ENCODE measurements around the gene WDFY3.

WDFY3 gene, protein sequence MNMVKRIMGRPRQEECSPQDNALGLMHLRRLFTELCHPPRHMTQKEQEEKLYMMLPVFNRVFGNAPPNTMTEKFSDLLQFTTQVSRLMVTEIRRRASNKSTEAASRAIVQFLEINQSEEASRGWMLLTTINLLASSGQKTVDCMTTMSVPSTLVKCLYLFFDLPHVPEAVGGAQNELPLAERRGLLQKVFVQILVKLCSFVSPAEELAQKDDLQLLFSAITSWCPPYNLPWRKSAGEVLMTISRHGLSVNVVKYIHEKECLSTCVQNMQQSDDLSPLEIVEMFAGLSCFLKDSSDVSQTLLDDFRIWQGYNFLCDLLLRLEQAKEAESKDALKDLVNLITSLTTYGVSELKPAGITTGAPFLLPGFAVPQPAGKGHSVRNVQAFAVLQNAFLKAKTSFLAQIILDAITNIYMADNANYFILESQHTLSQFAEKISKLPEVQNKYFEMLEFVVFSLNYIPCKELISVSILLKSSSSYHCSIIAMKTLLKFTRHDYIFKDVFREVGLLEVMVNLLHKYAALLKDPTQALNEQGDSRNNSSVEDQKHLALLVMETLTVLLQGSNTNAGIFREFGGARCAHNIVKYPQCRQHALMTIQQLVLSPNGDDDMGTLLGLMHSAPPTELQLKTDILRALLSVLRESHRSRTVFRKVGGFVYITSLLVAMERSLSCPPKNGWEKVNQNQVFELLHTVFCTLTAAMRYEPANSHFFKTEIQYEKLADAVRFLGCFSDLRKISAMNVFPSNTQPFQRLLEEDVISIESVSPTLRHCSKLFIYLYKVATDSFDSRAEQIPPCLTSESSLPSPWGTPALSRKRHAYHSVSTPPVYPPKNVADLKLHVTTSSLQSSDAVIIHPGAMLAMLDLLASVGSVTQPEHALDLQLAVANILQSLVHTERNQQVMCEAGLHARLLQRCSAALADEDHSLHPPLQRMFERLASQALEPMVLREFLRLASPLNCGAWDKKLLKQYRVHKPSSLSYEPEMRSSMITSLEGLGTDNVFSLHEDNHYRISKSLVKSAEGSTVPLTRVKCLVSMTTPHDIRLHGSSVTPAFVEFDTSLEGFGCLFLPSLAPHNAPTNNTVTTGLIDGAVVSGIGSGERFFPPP (N-terminal part only)
- 118 to 345 (median 237) reads per million in 17 experiments for total RNA-seq

DNA sequence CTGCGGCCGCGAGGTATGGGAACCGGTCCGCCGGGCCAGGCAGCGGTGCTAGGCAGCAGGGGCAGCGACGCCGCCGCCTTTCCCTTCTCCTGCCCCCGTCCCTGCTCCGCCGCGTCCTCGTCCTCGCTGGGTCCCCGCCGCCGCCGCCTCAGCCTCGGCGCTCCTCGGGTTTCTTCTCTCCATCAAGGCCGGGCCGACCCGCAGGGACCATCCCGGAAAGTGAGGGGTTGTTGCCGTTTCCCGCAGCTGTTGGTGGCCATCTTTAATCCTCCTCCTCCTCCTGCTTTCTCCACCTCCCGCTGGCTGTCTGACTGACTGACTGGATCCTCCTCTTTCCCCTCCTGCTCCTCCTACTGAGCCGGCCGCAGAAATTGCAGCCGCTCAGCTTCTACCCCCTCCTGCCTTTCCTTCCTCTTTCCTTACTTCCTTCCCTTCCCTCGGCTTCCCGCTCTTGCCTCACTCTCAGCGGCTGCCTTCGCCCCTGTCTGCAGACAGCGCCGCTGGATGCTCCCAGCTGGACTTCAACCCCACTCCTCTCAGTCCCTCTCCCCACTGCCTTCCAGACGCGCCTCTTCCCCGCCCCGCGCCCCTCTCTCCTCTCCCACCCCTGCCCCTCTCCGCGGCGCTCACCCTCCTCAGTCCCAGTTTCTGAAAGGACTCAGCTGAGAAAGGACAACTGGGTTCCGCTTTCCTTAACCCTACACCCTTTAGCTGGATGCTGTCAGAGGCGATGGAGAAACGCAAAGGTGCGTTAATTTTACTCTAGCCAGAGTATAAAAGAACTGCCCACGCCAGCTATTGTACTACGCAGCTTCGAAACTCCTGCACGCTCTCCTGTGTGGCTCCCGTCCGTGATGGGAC is at the start of gene WDFY3:
WDFY3 (minus strand) TSS at position 309 of the 861 bp plus-strand sequence. CDS start 106,099 bp downstream, outside the sequence.
- peak; percentile 89 to 97 (median 95) for DNase-seq

DNA sequence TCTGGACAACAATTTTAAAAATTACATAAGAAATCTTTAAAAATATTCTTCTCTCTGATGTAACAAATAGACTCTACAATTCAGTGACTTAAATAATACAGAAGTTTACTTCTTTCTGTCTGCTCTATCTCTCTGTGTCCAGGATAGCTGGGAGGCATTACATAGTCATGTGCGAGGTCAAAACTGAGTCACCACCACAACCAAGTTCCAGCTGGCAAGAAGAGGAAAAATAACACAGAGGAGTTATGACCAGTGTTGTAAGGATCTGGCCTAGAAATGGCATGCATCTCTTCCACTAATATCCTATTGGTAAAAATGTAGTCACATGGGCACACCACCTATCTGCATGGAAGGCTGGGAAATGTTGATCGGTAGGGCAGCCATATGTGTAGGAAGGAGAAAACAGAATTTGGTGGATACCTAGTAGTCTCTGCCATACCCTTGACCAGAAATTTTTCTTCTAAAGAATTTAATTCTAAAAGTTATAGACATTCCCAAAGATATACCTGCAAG is 39.4 kb upstream of the WDFY3 start:
- DNase-seq: peak in 3 of 4 experiments; percentile 2 to 14 (median 12)

DNA sequence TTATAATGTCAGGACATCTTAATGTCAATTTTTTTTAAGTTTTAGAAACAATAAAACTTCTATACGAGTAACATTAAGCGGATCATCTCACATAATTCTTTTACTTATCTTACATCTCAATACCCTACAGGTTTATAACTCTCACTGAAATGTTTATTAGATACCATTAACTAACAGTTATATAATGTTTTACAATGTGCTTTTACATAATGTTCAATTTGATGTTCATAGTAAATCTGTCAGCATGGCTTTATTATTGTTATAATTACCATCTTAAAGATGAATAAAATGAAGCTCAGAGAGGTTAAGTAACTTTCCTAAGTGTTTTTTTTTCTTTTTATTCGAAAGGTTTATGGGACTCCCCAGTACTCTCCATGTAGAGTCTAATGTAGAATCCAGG is 33.9 kb upstream of the WDFY3 start:
- no peak for DNase-seq

DNA sequence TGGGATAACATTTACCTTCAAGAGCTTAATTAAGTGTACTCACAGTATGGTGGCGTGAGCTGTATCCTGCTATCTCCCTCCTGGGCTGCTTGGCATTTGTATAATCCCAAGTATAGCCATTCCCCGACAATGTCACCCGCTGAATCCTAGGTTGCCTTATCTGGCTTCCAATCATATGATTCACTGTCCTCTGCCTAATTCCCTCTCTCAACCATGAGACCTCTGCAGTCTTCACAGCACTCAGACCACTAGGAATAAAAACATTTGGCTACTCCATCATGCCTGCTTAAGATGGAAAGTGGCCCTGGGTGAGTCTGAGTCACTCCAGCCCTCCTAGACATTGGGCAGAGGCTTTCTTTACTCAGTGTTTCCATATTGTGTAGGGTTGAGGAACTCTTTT is 28.9 kb upstream of the WDFY3 start:
- no peak for DNase-seq

DNA sequence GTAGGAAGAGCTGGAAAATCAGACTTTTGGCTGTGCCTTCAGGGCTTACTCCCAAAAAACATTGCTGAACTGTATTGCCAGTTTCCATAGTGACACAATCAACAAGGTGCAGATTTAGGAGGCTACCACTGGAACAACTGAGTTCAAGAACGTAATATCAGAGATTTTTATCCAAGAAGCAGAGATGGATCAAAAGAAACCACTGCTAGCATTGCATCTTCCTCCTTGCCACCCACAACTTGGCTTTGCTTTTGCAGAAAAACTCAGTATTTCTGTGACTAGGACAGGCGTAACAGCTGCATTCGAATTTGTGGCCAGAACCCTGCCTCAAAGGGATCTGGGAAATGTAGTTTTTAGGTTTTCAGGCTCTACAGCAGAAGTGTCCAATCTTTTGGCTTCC is 27.8 kb upstream of the WDFY3 start:
- no peak for DNase-seq

DNA sequence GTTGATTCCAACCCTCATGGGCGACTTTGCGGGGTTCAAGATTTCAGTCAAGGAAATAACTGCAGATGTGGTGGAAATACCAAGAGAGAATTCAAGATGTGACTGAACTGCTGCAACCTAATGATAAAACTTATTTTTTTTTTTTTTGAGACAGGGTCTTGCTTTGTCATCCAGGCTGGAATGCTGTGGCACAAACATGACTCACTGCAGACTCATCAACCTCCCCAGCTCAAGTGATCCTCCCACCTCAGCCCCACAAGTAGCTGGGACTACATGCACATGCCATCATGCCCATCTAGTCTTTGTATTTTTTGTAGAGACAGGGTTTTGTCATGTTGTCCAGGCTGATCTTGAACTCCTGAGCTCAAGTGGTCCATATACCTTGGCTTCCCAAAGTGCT is 19.5 kb upstream of the WDFY3 start:
- peak in 1 of 4 experiments; percentile 8 for DNase-seq

DNA sequence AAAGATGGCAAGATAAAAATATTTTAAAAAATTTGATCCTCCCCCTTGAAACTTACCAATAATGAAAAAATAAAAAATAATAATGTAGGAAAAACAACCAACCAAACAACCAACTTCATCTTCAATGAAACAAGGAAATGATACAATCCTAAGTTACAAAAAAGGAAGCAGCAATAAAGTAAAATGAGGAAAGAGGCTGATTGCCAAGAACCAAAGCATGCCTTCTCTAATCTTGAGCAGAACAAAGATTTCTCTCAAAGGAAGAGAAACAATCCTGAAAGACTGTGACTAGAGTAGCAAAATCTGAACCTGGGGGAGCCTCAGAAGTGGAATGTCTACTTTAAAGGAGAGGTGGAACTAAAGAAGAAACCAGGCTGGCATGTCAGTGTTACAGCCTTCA is 10.9 kb upstream of the WDFY3 start:
- peak; percentile 17 to 79 (median 50) for DNase-seq

DNA sequence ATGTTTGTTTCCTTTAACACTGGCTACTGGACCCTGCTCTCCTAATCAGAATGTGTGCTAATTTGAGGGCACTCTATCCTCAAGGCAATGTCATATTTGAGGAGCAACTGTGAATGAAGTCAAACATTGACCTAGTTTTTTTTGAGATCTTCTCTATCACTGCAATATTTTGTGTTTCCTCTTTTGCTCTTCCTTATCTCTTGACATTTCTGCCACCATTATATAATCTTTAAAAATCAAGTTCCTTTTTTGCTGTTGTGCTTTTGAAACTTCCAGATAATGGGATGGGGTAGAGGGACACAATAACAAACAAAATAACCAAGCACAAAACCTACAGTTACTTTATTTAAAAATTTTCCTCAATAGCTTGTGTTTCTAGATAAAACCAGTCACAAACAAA is 7.4 kb upstream of the WDFY3 start:
- peak in 2 of 4 experiments; percentile 46 to 54 for DNase-seq

DNA sequence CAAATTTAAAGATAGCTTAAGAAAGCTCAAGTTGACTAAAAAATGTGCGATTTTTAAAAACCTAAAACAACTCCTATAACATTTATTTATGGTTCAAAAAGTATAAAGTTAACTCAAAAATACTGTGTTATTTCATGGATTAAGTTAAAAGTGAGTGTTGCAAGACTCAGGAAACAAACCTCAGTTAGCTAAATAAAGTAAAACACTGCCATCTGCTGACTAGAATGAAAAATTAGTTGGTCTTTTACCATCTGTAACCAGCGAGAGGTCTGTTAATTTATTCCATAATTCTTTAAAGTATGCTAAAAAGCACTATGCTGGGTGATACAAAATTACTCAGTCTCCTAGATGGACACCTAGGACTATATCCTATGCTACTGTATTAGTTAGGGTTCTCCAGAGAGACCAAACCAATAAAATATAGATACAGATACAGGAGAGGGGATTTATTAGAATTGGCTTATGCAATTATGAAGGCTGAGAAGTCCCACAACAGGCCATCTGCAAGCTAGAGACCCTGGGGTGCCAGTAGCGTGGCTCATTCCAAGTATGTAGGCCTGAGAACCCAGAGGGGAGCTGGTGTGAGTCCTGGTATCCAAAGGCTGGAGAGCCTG is 4.9 kb upstream of the WDFY3 start:
- peak; percentile 7 to 87 (median 58) for DNase-seq

DNA sequence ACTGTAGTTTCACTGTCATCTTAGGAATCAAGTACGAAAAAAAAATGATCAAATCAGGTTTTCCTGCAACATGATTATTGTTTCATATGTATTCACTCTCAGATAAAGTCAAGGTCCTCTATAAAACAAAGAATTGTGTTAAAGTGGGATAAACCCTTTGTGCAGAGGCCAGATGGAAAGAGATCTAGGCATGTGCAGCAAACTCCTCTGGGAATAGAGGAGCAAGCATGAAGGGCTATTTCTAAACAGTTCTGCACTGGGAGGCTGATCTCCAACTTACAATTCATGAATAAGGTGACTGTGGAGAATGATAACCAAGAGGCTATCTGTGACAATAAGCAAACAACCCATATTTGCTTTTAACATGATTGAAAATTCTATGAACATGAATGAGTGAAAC is 2.4 kb upstream of the WDFY3 start:
- DNase-seq: no peak

DNA sequence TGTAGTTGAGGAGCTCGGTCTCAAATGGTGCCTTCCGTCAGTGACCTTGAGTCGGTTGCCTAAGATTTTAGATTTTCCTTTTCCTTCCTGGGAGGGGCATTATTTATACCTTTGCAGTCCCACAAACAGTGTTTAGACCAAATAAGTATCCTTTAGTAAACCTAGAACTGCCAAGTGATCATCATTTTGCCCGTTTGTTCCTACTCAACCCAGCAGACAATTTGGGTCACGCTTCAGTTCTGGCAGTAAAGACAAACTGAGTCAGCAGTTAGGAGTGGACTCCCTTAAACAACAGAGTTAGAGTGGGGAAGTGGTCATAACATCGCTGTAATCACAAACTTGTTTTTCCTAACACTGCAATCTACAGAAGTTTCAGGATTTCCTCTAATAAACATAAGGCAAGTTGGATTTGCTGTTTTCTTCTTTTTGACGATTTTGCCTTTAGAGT is 777 bp upstream of the WDFY3 start:
- peak; percentile 53 to 82 (median 72) for DNase-seq

DNA sequence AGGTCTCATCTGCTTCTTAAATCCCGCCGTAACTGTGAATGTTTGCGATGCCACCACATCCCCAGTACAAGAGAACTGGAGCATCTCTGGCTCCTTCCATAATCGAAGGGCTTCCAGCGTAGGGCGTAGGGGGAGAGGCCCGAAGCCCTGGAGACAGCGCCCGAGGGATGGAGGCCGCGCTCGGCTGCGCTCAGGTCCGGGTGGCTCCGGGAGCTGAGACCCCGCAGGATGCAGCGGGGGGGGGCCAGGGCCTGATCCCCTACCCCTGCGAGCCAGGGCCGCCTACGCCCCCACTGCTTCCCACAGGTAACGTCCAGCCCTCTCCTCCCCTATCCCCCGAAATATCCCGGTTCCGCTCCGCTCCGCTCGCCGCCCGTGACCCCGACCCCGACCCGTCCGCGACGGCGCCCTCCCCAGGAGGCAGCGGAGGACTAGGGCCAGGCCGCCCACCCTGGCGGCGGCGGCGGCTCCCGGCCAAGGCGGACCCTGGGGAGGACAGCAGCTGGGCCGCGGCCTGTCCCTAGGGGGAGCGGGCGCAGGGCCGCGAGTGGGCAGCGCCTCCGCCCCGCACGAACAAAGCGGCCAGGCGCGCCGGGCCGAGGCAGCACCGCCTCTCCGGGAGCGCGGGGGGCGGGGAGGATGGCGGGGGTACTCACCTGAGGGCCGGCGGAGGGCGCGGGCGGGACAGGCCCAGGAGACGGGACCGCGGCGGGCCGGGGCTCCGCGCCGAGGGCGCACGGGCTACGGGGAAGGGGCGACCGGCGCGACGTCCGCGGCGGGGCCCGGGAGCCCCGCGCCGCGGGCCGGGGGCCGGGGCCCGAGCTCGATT is 723 bp downstream of the WDFY3 start:
- peak; percentile 40 to 79 (median 64) for DNase-seq

DNA sequence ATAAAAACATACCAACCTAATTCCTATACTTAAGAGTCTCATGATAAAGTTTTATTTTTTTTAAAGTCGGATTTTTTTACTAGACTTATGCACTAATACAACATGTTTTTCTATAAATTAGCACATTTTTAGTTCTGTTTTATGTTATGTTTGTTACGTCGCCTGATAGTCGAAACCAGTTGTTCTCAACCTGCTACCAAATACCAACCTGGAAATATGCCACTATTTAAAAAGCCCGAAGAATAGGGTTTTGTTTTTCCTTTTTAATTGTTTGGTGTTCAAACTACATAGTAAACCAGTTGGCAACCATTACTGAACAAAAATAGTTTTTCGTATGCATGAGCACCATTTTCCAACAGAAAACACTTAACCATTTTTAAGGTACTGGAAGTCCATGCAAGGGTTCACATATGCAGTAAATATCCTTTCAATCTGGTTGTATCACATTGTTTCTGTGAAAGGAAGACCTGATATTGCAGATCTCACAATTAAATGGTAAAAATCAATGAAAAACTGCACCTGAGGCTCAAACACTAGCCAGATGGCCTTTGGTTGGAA is 1.4 kb downstream of the WDFY3 start:
- no peak for DNase-seq

DNA sequence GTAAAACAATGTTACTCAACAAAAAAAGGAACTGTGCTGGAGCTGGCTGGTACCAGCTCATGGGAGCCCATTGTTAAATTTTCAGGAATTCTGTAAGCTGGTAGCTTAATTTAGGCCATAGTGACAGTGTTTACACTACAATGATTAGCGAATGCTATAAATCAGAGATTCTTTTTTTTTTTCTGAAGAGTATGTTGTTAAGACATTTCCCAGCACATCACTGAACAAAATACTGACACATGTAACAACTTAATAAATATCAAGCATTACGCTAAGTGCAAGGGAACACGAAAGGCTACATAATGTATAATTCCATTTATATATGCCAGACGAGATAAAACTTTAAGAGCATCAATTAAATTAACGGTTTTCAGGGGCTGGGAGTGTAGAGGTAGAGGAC is 4.4 kb downstream of the WDFY3 start:
- peak in 1 of 4 experiments; percentile 23 for DNase-seq

DNA sequence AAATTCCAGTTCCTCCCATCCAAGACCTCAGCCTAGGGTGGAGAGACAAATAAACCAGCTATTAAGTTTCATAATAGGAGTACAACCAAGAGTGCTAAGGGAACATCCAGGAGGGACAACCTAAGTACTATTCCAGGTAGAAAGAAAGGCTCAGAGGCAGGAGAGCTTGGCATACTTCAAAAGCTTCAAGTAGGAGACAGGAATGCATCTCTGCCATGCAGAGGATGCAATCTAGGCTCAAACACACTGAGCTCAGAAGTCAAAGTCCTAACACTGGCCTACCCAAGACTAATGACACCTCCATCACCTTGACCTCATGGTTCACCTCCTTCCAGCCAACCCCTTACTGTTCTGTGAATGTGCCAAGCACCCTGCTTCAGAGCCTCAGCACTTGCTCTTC is 8.1 kb downstream of the WDFY3 start:
- DNase-seq: no peak

DNA sequence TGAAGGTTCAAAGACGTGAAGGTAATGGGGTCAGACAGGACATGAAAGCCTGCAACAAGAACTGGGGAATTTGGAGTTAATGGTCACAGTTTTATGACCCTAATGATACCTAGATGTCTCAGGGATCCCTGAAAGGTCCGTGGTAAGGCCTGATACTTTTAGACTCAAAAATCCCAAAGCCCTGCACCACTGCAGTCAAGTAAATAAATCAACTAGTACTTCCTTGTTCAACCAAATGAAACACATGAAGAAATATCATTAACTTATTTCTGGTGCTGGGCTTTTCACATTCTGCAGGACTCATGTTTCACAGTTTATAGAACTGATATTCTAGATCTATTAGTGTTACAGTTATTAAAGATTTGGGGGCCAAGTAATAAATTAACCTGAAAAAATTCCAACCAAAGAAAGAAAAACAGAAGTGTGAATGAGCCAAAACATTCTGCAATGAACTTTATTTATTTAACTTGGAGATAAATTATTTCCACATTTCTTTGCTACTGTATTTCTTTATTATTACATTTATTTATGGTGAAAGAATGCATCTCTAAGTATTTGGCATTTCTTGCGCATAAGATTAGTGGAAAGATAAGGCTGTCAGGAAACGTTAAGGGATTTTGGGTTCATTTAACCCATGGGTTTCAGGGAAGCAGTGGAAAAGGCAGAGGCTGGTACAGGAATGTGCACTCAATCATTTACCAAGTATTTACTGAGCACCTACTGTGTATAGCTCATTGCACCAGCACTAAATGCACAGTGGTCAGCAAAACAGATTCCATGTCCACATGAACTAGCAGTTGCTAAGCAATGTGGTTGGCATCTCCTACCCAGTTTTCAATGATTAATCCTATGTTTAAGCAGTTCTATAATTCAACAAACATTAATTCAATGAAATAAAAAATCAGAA is 8.7 kb downstream of the WDFY3 start:
- no peak for DNase-seq

DNA sequence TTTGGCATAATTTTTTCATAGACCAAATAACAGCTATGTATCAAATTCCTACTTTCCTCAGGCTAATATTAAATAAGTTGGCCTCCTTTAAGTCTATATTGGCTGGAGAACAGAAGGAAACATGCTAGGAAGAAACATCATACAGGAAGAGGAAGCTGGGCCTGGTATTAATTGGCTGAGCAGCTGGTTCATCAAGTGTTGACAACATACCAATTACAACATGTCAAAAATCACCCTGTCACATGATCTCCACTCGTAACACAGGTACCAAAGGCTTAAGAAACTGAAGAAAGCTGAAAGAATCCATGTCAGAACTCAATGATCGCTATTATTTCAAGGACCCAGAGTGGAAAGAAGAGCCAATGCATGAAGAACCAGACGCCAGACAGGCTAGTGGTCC is 10.5 kb downstream of the WDFY3 start:
- DNase-seq: peak in 2 of 4 experiments; percentile 29 to 35

DNA sequence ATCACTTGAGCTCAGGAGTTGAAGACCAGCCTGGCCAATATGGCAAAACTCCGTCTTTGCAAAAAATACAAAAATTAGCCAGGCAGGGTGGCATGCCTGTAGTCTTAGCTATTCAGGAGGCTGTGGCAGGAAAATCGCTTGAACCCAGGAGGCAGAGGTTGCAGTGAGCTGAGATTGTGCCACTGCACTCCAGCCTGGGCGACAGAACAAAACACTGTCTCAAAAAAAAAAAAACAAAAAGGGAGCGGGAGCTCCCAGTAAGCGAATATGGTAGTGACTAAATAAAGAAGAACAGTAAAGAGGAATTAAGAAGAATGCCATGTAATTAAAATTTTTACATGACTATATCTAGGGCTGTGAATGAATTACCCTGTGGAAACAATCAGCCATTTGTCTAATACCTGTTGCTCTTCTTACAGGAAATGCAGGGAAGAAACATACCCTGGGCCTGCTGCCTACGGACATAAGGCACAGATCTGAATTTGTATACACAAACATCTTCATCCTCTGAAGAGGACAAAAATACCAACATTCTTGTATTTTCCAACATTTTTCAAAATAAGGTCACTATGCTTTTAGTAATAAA is 11.4 kb downstream of the WDFY3 start:
- no peak for DNase-seq

Data from suppressor macrophage (primary cell).